Neural cell (in vitro differentiated cells): ENCODE data around the gene ZCCHC2.

ENCODE experiments used
- EZH2 ChIP-seq: fragments of 200-600, 300-800 bp; shearing (Covaris generic), sonication (generic); IDR thresholded peaks from 2 replicates; pipeline ENCODE4 v1.6.1; 2014; ENCODE audit warnings: antibody characterized with exemption, low read length, borderline replicate concordance, mild to moderate bottlenecking; ENCODE audit not compliant: insufficient read depth, poor library complexity, severe bottlenecking
- RAD21 ChIP-seq: fragments of 450-650 bp; conservative IDR thresholded peaks from 2 replicates; pipeline ENCODE4 v1.6.1; 2014; ENCODE audit warnings: antibody characterized with exemption, mild to moderate bottlenecking, moderate library complexity
- REST ChIP-seq: IDR thresholded peaks from 2 replicates; pipeline ENCODE4 v1.6.1; 2012; ENCODE audit warnings: borderline replicate concordance
- TF ChIP-seq, protein P1 (sequence below): fragments of 450-650 bp; IDR thresholded peaks from 2 replicates; pipeline ENCODE4 v1.5.1; 2014; ENCODE audit warnings: antibody characterized with exemption, mild to moderate bottlenecking, moderate library complexity; ENCODE audit not compliant: poor library complexity, severe bottlenecking

DNA sequence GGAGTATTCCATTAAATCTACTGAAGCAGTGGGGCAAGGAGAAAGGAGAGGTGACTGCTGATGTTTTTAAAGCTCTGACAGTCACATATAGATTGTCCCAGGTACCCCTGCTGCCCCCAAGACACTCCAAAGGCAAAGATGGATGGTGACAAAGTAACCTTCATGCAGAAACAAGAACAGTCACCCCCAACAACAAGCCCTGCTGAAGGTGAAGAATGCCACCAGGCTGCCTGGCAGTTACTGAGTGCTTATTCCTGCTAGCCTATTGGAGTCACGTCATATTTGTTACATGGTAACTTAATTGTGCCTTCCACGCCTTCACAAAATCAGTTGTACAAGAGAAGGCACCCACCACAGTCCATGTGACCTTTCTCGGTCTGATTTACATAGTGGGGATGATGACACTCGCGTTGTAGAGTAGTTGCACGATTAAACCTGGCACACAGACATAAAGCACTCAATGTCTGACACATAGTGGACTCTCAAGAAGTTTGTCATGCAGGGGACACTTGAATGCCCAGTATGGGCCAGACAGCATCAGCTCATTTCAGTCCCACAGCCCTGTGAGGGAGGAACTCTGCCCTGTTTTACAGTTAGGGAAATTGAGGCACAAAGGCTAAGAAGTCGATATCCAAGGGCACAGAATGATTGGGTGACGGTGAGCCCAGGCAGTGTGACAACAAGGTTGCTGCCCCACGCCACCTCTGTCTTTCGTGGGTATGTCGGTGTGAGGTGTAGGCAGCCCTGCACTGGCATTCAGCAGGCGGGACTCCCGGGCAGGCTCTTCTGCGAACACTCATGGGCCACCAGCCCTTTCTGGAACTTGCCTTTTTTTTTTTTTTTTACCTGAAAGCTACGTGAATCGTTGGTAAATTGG, 62.7 kb downstream of the ZCCHC2 start:
- TF ChIP-seq, protein P1, sequence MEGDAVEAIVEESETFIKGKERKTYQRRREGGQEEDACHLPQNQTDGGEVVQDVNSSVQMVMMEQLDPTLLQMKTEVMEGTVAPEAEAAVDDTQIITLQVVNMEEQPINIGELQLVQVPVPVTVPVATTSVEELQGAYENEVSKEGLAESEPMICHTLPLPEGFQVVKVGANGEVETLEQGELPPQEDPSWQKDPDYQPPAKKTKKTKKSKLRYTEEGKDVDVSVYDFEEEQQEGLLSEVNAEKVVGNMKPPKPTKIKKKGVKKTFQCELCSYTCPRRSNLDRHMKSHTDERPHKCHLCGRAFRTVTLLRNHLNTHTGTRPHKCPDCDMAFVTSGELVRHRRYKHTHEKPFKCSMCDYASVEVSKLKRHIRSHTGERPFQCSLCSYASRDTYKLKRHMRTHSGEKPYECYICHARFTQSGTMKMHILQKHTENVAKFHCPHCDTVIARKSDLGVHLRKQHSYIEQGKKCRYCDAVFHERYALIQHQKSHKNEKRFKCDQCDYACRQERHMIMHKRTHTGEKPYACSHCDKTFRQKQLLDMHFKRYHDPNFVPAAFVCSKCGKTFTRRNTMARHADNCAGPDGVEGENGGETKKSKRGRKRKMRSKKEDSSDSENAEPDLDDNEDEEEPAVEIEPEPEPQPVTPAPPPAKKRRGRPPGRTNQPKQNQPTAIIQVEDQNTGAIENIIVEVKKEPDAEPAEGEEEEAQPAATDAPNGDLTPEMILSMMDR = no peak
- TF ChIP-seq EZH2 = no peak
- TF ChIP-seq RAD21 = no peak
- TF ChIP-seq REST = no peak
